Endothelial cell of hepatic sinusoid (primary cell): ENCODE measurements around the gene ARHGEF39.

Experiments used
- in situ Hi-C: cut with HindIII; loops from 2 replicates; pipeline ENCODE4 v1.10.0; 2017; ENCODE audit warnings: low sequenced_read_pairs

ARHGEF39 gene, protein sequence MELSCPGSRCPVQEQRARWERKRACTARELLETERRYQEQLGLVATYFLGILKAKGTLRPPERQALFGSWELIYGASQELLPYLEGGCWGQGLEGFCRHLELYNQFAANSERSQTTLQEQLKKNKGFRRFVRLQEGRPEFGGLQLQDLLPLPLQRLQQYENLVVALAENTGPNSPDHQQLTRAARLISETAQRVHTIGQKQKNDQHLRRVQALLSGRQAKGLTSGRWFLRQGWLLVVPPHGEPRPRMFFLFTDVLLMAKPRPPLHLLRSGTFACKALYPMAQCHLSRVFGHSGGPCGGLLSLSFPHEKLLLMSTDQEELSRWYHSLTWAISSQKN

DNA sequence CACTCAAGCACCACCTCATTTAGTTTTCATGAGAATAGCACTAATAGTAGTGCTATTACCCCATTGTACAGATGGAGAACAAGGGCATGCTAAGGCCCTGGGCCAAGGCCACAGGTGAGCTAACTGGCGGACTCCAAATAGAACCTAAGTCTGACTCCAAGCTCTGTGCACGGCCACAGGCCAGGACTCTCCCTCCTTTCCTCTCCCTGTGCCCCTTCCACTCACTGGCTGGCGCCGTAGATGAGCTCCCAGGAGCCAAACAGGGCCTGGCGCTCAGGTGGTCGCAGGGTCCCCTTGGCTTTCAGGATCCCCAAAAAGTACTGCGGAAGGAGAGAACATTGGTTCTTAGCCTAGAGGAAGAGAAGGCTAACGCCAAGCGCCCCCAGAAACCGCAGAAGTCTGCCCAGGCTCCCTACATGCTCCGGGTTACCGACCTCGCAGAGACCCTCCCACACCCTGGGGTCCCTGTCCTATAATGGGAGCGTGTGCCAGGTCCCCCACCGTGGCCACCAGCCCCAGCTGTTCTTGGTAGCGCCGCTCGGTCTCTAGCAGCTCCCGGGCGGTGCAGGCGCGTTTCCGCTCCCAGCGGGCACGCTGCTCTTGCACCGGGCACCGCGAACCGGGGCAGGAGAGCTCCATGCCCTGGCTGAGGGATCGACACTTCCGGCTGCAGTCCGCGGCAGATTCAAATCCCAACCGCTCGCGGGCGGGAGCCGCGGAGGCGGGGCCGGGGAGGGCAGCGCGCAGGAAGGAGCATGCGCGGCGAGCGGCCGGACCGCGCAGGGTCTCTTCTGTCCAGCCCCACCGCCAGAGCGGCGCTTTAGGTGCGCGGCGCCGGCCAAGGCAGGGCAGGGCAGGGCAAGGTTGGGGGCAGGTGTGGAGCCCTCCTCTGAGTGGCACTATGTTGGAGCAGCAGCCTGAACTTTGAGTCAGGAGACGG lies at the start of gene ARHGEF39:
ARHGEF39 (minus strand) TSS at position 665 of the 940 bp plus-strand sequence; CDS start at position 639, 26 bp downstream.
- in situ Hi-C loops = no loop called here

DNA sequence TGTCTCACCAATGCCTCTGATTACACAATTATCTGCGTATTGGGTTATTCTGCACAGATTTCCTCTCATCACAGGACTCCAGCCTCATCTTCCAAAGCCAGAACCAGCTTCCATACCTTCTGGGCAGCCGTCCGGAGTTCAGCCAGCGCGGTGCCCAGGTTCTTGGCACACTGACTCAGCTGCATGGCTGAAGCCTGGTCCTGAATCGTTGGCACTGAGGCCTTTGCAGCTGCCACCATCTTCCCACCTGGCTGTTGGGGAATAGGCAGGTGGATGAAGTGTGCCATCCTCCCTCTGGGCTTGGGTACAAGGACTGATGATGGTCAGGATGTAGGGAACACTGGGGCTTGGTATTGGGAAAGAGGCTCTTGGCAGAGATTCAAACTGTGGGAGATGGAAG lies 49.1 kb upstream of the ARHGEF39 start:
- in situ Hi-C loops = loop anchor here (5.0 kb wide), 1 partner anchor 67 kb away; no protein-coding TSS in a partner anchor

DNA sequence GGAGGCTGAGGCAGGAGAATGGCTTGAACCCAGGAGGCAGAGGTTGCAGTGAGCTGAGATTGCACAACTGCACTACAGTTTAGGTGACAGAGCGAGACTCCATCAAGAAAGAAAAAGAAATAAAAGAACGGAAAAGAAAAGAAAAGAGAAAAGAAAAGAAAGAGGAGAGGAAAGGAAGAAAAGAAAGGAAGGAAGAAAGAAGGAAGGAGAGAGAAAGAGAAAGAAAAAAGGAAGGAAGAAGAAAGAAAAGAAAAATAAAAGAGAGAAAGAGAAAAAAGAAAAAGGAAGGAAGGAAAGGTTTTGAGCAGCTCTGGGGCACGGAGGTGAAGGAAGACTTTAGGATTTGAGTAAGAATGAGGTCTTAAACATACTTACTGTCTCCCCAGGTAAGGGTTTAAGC lies 48.6 kb upstream of the ARHGEF39 start:
- in situ Hi-C loops = loop anchor here (5.0 kb wide), 1 partner anchor 66 kb away; no protein-coding TSS in a partner anchor

DNA sequence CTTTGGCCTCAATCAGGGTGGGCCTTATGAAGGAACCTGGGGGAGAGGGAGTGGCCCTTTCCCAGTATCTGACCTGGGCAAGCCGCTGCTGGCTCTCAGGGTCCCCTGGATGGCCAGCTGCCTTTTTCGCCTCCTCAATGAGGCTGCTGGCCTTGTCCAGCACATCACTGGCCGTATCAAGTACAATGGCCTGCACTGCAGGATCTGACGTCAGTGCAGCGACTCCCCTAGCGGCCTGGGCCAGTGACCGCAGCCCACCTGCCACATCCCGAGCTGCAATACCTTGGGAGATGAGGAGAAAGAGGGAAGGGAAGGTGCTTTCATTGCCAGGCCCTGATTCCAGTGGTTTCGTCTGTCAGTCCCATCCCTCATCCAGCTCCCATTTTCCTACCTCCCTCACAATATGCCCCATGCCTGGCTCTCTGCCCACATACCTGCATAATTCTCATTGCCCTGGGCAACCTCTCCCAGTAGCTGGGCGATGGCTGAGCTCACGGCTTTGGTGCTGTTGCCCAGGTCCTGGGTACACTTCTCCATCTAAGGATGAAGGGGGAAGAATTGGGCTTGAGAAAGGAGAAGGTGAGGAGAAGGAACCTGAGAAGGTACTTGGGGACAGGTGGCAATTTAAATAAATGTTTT lies 47.9 kb upstream of the ARHGEF39 start:
- in situ Hi-C loops = loop anchor here (5.0 kb wide), 1 partner anchor 66 kb away; no protein-coding TSS in a partner anchor

DNA sequence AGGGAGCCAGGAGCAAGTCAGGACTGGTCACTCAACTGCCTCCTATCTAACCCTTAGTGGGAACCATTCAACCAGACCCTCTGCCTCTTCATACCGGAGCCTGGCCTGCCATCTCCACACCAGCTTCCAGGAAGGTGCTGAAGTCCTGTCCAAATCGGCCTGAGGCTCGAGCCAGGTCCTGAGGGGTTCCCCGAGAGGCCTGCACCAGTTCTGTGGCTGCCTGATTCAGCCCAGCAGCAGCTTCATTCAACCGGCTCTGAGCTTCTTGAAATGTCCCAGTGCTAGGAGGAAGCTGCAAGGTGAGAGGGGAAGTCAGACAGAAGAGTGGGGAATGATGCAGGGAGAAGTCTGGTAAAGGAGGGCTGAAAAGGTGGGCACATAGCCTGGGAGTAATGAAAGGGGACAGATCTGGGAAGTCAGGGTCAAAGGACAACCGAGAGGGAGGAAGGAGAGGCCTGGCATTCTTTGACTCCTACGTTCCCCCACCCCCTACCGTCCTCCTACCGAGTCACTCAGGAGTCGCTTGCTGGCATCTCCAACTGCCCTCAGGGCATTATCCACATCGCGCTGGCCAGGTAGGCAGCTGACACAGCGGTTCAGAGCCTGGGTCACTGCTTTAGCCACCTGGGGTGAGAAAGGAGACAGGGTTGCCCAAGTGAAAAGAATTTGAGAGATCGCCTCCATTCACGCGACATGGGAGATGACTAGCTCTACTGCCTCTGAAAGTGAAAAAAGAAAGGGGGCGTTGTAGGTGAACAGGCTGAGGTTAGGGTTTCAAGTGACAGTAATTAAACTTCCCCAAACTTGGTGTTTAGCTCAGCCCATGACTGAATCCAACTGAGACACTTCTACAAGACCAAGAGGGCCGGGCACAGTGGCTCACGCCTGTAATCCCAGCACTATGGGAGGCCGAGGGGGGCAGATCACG lies 46.8 kb upstream of the ARHGEF39 start:
- in situ Hi-C loops = loop anchor here (5.0 kb wide), 1 partner anchor 64 kb away; no protein-coding TSS in a partner anchor

DNA sequence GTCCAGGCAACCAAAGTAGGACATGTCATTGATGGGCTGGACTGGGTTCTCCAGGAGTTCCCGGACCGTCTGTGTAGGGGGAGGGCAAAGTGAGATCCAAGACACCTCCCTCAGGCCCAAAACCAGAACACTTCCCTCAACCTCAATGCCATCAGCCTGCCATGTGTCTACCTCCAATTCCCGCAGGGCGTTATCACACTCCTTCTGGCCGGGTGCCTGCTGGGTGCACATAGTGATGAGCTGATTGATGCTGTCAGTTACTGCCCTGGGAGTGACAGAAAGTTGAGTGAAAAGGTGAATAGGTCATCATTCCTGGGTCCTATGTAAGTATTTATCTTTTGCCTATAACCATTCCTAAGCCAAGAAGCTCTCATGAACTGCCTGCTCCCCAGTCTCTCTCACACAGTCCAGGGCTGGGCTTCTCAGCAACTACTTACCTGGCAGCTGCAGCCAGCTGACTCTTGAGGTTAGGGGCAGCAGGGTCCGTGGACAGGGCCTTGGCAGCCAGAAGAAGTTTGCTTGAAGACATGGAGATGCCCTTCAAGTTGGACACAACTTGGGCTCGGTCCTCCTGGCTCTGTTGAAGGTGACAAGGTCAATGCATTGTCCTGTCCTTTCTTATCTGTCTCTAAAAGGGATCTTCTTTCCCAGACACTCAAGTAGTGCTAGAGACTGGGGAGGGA lies 46.0 kb upstream of the ARHGEF39 start:
- in situ Hi-C loops = loop anchor here (5.0 kb wide), 1 partner anchor 64 kb away; no protein-coding TSS in a partner anchor

DNA sequence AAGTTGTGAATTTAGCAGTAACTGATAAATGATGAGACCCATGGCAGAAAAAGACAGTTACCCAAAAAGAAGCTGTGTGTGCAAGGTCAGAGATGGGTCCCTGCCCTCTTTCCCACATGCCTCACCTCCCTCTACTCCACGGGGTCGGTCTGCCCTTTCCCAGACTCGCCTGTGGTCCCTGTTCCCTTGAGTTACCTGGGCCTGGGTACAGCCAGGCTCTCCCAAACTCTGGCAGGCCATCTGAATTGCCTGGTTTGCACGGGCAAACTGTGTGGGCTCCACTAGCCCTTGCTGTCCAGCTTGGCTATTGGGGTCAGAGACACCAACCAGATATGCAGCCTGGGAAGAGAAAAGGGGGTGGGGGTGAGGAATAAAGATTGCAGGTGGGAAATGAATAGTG lies 43.2 kb upstream of the ARHGEF39 start:
- in situ Hi-C loops = no loop called here

DNA sequence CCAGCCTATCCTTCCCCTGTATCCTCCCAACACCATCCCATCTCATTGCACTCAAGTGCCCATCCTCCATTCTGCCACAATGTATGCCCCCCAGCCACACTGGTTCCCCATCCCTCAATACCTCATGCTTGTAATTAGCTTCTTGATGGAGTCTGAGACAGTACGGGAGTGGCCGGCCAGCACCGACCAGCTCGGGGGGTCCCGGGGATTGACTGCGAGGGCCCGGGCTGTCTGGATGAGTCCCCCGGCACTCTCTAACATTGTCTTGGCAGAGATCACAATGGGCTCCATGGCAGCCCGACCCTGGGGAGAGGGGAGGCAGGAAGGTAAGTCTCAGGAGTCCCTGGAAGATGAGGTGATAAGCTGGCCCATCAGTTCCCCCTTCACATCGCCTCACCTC lies 42.0 kb upstream of the ARHGEF39 start:
- in situ Hi-C loops = no loop called here

DNA sequence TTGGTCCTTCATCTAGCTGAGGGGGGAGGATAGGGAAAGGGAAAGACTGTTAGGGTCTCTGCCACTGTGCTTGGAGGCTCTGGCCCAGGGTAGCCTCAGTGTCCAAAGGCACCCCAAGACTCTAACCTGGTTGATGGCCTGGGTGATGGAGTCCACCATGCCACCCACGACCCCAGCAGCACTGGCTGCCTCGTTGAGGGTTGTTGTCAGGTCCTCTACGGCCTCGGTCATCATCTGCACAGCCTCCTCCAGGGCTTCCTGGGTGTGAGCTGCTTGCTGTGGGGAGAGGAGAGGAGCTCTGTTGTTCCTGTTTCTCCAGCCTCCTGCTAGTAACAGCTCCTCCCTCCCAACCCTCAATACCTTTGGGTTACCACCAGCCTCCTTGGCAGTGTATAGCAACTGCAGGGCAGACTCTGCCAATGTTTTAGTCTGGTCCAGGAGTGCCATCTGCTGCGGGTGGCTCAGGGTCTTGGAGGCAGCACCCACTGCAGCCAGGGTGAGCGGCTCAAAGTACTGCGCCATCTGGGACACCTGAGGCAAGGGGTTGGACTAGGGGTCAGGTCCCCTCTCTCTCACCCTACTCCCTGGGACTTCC lies 40.9 kb upstream of the ARHGEF39 start:
- in situ Hi-C loops = no loop called here

DNA sequence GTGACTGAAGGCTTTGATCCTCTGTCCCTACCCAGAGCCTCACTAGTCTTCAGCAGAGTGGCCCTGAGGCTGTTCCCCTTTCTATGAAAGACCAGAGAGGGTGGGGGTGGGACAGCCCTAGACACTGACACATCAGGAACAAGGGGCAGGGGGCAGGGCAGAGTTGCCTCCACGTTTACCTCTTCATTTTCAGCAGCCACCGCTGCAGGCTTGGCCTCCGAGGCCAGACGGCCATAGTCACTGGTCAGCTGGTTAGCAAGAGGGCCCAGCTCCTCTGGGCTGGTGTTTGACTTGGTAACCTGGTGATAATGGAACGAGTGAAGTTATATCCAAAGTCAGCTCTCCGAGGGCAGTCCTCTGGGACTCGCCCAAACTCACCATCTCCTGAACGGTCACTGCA lies 40.4 kb upstream of the ARHGEF39 start:
- in situ Hi-C loops = no loop called here

DNA sequence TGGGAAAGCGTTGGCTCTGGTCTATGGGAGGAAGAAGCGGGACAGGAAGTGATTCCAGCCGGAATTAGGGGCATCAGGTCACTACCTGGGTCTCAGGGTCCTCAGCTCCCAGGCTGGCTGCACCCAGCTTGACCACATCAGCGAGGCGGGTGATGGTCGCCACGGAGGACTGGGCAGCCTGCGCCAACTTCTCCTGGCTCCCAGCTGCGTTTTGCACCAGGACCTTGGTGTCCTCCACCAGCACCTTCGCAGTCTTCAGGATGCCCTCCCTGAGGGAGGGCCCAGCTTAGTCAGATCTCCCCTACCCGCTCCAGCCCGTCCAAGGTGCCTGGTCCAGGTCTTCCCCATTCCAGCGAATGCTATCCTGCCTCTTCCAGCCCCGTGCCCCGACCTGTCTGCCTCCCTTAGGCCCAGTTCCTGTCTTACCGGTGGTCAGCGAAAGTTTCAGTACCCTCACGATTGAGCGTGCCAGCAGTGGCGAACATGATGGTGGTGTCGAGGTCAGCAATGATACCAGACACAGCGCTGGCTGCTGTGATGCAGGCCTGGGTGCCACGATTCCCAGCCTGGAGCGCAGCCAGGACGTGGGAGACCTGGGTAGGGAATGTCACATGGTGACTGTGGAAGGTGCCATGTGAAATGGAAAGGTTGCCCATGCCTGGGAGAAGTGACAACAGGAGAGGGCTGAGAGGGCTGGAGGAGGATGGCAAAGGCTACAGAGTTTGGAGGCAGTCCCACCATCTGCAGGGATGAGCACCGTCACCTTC lies 39.1 kb upstream of the ARHGEF39 start:
- in situ Hi-C loops = no loop called here

DNA sequence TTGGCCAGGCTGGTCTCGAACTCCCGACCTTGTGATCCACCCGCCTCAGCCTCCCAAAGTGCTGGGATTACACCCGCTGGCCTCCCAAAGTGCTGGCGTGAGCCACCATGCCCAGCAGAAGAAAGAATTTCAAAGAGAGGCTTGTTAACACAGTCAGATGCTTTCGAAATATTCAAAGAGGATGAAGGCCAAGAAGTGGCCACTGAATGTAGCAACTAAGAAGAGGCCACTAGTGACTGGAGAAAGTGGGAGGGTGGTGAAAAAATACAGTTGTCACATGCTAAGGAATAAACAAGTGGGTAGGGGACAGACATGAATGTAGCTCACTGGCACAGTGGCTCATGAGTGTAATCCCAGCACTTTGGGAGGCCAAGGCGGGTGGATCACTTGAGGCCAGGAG lies 37.7 kb upstream of the ARHGEF39 start:
- in situ Hi-C loops = no loop called here

DNA sequence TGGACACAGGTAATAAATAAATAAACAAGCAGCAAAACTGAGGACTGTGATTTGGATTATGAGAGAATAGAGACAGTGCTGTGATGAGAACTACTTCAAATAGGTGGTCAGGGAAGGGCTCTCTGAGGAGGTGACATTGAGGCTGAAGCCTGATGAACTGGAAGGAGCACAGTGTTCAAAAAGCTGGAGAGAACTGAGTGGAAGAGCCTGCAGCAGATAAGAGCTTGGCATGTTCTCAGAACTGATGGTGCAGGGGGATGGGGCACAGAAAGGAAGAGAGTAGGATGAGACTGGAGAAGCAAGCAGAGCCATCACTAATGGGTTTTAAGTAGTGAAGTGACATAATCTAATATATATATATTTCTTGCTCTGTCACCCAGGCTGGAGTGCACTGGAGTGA lies 35.9 kb upstream of the ARHGEF39 start:
- in situ Hi-C loops = no loop called here

DNA sequence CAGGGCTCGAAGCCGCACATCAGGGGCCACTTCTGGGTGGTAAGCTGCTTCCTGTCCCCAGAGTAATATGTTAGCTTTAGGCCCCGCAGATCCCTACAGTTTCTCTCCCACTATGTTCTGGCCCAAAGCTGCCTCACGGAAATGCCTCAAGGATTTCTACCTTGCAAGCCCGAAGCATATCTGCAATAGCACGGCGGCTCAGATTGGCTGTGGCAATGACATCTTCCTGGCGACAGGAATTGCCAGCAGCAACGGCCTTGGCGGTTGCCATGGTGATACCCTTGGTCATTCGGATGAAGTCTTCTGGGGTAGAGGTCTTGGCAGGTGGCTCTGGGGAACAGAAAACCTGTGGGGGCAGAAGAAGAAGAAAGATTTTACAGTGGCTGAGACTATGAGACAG lies 35.0 kb upstream of the ARHGEF39 start:
- in situ Hi-C loops = no loop called here

DNA sequence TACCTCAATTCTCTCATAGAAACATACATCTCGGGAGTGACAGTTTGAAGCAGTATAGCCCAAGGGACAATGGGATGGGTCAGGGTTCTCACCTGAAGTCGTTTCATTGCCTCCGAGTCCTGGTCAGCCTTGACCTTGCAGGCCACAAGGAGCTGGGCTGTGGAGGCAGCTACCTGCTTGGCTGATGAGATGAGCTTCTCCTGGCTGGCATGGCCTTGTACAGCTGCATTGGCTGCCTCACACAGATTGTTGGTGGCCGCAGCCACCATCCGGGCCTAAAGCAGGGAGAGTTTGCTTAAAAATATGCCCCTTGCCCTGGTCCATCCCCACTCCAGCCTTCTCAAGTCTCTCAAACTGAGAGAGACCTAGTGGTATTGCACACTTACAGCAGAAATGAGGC lies 33.2 kb upstream of the ARHGEF39 start:
- in situ Hi-C loops = no loop called here

DNA sequence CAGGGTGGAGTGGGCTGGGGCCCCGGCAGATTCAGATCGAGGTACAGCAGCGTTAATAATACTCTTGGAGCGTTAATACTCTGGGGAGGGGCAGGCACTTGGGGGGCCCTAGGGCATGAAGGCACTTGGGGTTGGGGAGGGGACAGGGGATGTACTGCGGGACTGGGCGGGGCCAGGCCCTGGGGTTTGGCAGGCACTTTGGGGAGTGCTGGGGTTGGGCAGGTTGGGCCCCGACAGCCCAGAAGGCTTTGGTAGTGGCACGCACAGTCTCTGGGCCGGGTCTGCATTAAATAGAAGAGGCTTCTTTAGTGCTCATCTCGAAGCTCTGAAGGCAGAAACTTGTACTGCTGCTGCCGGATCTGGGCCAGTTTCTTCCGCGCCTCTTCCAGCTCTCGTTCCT lies 32.5 kb upstream of the ARHGEF39 start:
- in situ Hi-C loops = no loop called here

DNA sequence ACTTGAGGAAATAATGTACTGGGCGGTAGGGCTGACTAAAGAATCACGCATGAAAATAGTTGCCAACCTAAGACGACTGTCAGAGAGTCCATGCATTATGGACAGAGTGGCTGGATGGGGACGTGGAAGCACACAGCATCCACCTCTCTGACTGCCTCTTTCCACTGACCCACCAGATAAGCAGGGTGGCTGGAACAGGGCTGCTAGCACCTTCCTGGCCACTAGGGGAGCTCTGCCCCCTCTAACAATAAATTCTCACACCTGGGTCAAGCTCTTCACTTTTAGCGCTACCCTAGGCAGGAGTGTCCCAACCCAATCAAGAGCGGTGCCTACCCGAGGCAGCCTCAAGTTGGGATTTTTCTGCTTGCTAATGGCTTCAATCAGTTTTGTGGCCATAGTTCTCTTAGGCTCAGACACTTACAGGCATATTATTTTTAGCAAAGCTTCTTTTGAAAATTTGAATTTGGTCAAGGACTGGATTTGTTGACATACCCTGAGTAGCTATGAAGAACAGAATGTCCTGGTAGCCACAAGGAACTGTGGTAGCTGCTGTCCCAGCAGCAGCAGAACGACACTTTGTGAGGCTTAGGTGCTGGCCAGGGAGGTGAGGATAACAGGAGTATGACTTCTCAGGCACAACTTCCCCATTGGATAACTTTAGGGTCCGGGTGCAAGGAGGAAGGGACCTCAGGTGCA lies 31.7 kb upstream of the ARHGEF39 start:
- in situ Hi-C loops = no loop called here

DNA sequence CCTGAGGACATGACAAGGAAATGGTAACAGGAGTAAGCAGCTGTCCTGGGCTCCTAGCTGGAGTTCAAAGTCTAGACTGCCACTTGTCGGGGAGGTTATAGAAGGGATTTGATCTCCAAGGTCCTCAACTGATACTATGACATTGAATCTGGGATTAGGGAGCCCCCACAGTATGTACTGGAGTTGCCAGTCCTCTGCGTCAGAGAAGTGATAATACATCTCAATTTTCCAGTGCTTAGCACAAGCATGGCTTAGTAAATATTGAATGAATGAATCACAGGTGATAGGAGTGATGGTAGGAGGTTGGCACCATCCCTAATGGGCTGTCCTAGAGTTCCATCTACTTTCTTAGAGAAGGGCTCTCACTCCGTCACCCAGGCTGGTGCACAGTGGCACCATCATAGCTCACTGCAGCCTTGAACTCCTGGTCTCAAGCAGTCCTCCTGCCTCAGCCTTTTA lies 31.0 kb upstream of the ARHGEF39 start:
- in situ Hi-C loops = no loop called here
